GM18520 (cell line): ENCODE data around the gene PALS1.

Source experiments
- ATAC-seq: cut with Tn5 transposase; IDR thresholded peaks from one replicate; pipeline ENCODE4 v1.9.1; 2021; ENCODE audit not compliant: unreplicated experiment

PALS1 gene

GRCh38 chr14:67241411-67242167 is at the start of gene PALS1:
Gene PALS1, plus strand, starts transcription at chr14:67241435. Its CDS starts 37,736 bp downstream, at chr14:67279171.
- peak; percentile 17 for ATAC-seq

- ATAC-seq: no peak
Measured at GRCh38 chr14:67191768-67192290, 49.4 kb upstream of the PALS1 start.

- ATAC-seq: no peak
Measured at GRCh38 chr14:67192366-67192765, 48.9 kb upstream of the PALS1 start.

GRCh38 chr14:67195279-67195678 is 46.0 kb upstream of the PALS1 start:
- ATAC-seq: no peak

GRCh38 chr14:67199016-67199415 is 42.2 kb upstream of the PALS1 start:
- ATAC-seq: no peak

GRCh38 chr14:67207810-67208209 is 33.4 kb upstream of the PALS1 start:
- no peak for ATAC-seq

- ATAC-seq: no peak
Measured at GRCh38 chr14:67218126-67218525, 23.1 kb upstream of the PALS1 start.

- no peak for ATAC-seq
Measured at GRCh38 chr14:67221248-67221981, 19.8 kb upstream of the PALS1 start.

GRCh38 chr14:67221982-67222328 is 19.3 kb upstream of the PALS1 start:
- no peak for ATAC-seq

- no peak for ATAC-seq
Measured at GRCh38 chr14:67225523-67225922, 15.7 kb upstream of the PALS1 start.

GRCh38 chr14:67228325-67228984 is 12.8 kb upstream of the PALS1 start:
- ATAC-seq: no peak

- no peak for ATAC-seq
Measured at GRCh38 chr14:67232066-67232465, 9.2 kb upstream of the PALS1 start.

GRCh38 chr14:67232621-67233020 is 8.6 kb upstream of the PALS1 start:
- no peak for ATAC-seq

- no peak for ATAC-seq
Measured at GRCh38 chr14:67237591-67237990, 3.6 kb upstream of the PALS1 start.

GRCh38 chr14:67239582-67239981 is 1.7 kb upstream of the PALS1 start:
- ATAC-seq: no peak

GRCh38 chr14:67240168-67240932 is 885 bp upstream of the PALS1 start:
- no peak for ATAC-seq

- ATAC-seq: peak; percentile 90
Measured at GRCh38 chr14:67240978-67241410, 241 bp upstream of the PALS1 start.

- no peak for ATAC-seq
Measured at GRCh38 chr14:67242168-67242420, 859 bp downstream of the PALS1 start.

GRCh38 chr14:67245104-67245503 is 3.9 kb downstream of the PALS1 start:
- ATAC-seq: no peak

- no peak for ATAC-seq
Measured at GRCh38 chr14:67251573-67252226, 10.5 kb downstream of the PALS1 start.
